GM12878 (cell line): ENCODE data around the gene AZGP1. TPM values are rescaled to one million over a fixed set of nuclear protein-coding genes. Genes with fewer than 3 reads are reported as not detected.

Experiments
- ATAC-seq: fragments of 200-7000 bp; cut with Tn5 transposase; 3 replicates; pipeline ENCODE4 v1.9.1; 2020; ENCODE audit warnings: mild to moderate bottlenecking, moderate library complexity
- BruUV-seq: library from RNA; stranded (reverse); fragments of 400-500 nt; replicated peaks from 2 replicates; lab custom pipeline; 2021; lab: Mats Ljungman, UMichigan
- CTCF ChIA-PET: fragments of 300-600 bp; sonication (Branson Sonifier 250); formaldehyde crosslinking; extraction: SDS; loops from one replicate; lab custom pipeline; 2021; ENCODE audit warnings: inconsistent platforms; lab: Yijun Ruan, JAX
- POLR2A ChIA-PET: fragments of 350-600 bp; formaldehyde crosslinking; extraction: SDS; loops from one replicate; lab custom pipeline; 2021; ENCODE audit warnings: inconsistent platforms; lab: Charles Lee
- RAD21 ChIA-PET: fragments of 300-600 bp; sonication (Branson Sonifier 250); formaldehyde crosslinking; loops from one replicate; lab custom pipeline; 2023; ENCODE audit warnings: antibody characterized with exemption; ENCODE audit not compliant: unreplicated experiment; lab: Charles Lee
- SMC1A ChIA-PET: fragments of 300-600 bp; sonication (Branson Sonifier 250); formaldehyde crosslinking; loops from one replicate; lab custom pipeline; 2023; ENCODE audit not compliant: unreplicated experiment, uncharacterized antibody; lab: Charles Lee
- DNase-seq: peaks from one replicate; pipeline ENCODE4 v3.0.0-alpha.2; 2011; ENCODE audit warnings: low read depth, low spot score
- FAIRE-seq: peaks from 3 replicates; lab custom pipeline; 2011; peaks lifted over from hg19 to GRCh38; lab: Jason Lieb, UNC
- H2AFZ ChIP-seq: 2 replicates; pipeline ENCODE4 v1.6.0; 2011; ENCODE audit warnings: low read depth, low read length, control low read depth; ENCODE audit not compliant: control insufficient read depth
- H3K27ac ChIP-seq: 2 replicates; pipeline ENCODE4 v1.5.1; 2011; ENCODE audit warnings: control low read depth; ENCODE audit not compliant: control insufficient read depth, insufficient read depth
- H3K27me3 ChIP-seq, 2 experiments: replicated peaks in 1 of 2; 2 replicates each; pipeline versions ENCODE4 v1.6.0 to v1.6.1; 2011; ENCODE audit warnings: low read length in 1 of 2; ENCODE audit not compliant: control insufficient read depth in 2 of 2, insufficient read depth in 2 of 2
- H3K36me3 ChIP-seq, 2 experiments: 2 replicates each; pipeline ENCODE4 v1.5.1; 2011; ENCODE audit warnings: low read length in 1 of 2; ENCODE audit not compliant: control insufficient read depth in 2 of 2, insufficient read depth in 2 of 2
- H3K4me1 ChIP-seq: 2 replicates; pipeline ENCODE4 v1.6.1; 2011; ENCODE audit warnings: mild to moderate bottlenecking, low read length, moderate library complexity, mixed read lengths; ENCODE audit not compliant: control insufficient read depth, insufficient read depth
- H3K4me2 ChIP-seq: 2 replicates; pipeline ENCODE4 v1.6.0; 2011; ENCODE audit warnings: control low read depth; ENCODE audit not compliant: control insufficient read depth, insufficient read depth
- H3K4me3 ChIP-seq: fragments of 200-600 bp; sonication (generic); 2 replicates; pipeline ENCODE4 v1.5.1; 2016
- H3K79me2 ChIP-seq: 2 replicates; pipeline ENCODE4 v1.6.0; 2011; ENCODE audit warnings: low read length; ENCODE audit not compliant: control insufficient read depth, insufficient read depth
- H3K9ac ChIP-seq: 2 replicates; pipeline ENCODE4 v1.8.0; 2011; ENCODE audit warnings: low read length, control low read depth, mixed read lengths; ENCODE audit not compliant: control insufficient read depth, insufficient read depth
- H3K9me3 ChIP-seq: replicated peaks from 3 replicates; pipeline ENCODE4 v1.5.1; 2011; ENCODE audit warnings: mild to moderate bottlenecking, low read length; ENCODE audit not compliant: control insufficient read depth, insufficient read depth
- H4K20me1 ChIP-seq: 2 replicates; pipeline ENCODE4 v1.6.0; 2011; ENCODE audit not compliant: control insufficient read depth, insufficient read depth
- ATF3 ChIP-seq: IDR thresholded peaks from 2 replicates; pipeline ENCODE4 v1.6.1; 2011; ENCODE audit warnings: low read depth, mild to moderate bottlenecking, low read length, moderate library complexity, borderline replicate concordance; ENCODE audit errors: extremely low read depth
- ZBTB40 ChIP-seq: fragments of 450-650 bp; IDR thresholded peaks from 2 replicates; pipeline ENCODE4 v1.6.1; 2016; ENCODE audit warnings: mild to moderate bottlenecking, moderate library complexity, borderline replicate concordance
- WGBS: methylation state at CpG from one replicate; pipeline ENCODE4 v1.1.6; 2016; ENCODE audit warnings: low lambda C conversion rate; ENCODE audit not compliant: insufficient replicate concordance, insufficient coverage; ENCODE audit errors: missing lambda C conversion rate; 5-methylcytosine and 5-hydroxymethylcytosine counted together
- in situ Hi-C: fragments of 300-500 bp; cut with MboI; formaldehyde crosslinking; loops from 9 replicates; pipeline ENCODE4 v1.14.3; 2018; ENCODE audit warnings: mixed read lengths
- intact Hi-C: fragments of 100-400 bp; cut with micrococcal nuclease; formaldehyde crosslinking; loops from one replicate; pipeline ENCODE4 v1.14.2; 2022; ENCODE audit not compliant: unreplicated experiment
- polyA plus RNA-seq, 11 experiments: library from polyadenylated mRNA; depleted of rRNA in 4 of 11; unstranded in 6 of 11; stranded (reverse) in 5 of 11; fragments of >200 nt; fragmentation: Nextera tagmentation in 4 of 11; fragmentation: Illumina TruSeq in 1 of 11; extraction: Ambion mirVana in 4 of 11; extraction: Trizol in 1 of 11; gene quantifications; 1 replicate in 1 of 11; 2 replicates in 10 of 11; pipeline versions ENCODE4 v1.2.1 to v1.2.3, GENCODE V29; 2011 to 2016; ENCODE audit warnings: inconsistent platforms in 2 of 11, missing spikeins in 2 of 11, low read depth in 1 of 11
- total RNA-seq, 4 experiments: library from RNA; depleted of rRNA in 3 of 4; stranded (reverse); fragments of >200 nt in 3 of 4; fragmentation: Illumina TruSeq in 1 of 4; extraction: Trizol in 1 of 4; gene quantifications; 2 replicates each; pipeline versions ENCODE4 v1.2.1 to v1.2.3, GENCODE V29; 2013 to 2021
- TF ChIP-seq, protein P1 (sequence below): fragments of 450-650 bp; IDR thresholded peaks from 2 replicates; pipeline ENCODE4 v1.6.1; 2018; ENCODE audit warnings: borderline replicate concordance, mild to moderate bottlenecking; ENCODE audit not compliant: partially characterized antibody

The AZGP1 gene
- total and polyA plus RNA-seq, 10 of the 15 experiments (the other 5 are each of a cell fraction or from before 2014, with no cell fraction given), result 0.18 to 0.64 (median 0.29) TPM; not detected in 5

- ChIA-PET POLR2A (interaction anchor here (0.7 to 3.0 kb wide), 11 partner anchors 11 to 511 kb away, joined by 3 to 14 read pairs (median 3); partner anchors contain the start of genes BUD31, MCM7, PDAP1 and ZKSCAN1), CTCF (interaction anchor here (0.7 to 9.7 kb wide), 12 partner anchors 11 to 341 kb away, joined by 3 to 178 read pairs (median 3); partner anchors contain the start of genes ZKSCAN1 and ZSCAN21), SMC1A (interaction anchor here (1.0 to 8.7 kb wide), 9 partner anchors 10 to 210 kb away, joined by 3 to 86 read pairs (median 5); no protein-coding TSS in a partner anchor), RAD21 (interaction anchor here (1.0 to 2.8 kb wide), 7 partner anchors 71 to 362 kb away, joined by 3 to 11 read pairs (median 4); partner anchors contain the start of genes AP4M1 and ZKSCAN1)
- WGBS, result 3% methylated on average over 4 of the region's 4 CpGs
- Histone ChIP-seq H3K79me2 (peaks cover 44% of the 10 kb centered on the region), H3K4me1 (no peaks in the 10 kb centered on the region), H3K27me3 (no peaks in the 10 kb centered on the region), H4K20me1 (no peaks in the 10 kb centered on the region), H2AFZ (peak overlapping the region; percentile 89), H3K4me3 (peak overlapping the region; percentile 81), H3K9ac (peak overlapping the region; percentile 88), H3K9me3 (no peaks in the 10 kb centered on the region; the same call in 2 of the 3 replicates), H3K4me2 (peak overlapping the region; percentile 90), H3K27ac (peak overlapping the region; percentile 79), H3K36me3 (no peaks in the 10 kb centered on the region; a peak in 2 of 4 replicates)
- no peak for FAIRE-seq
- TF ChIP-seq ATF3 (no peak), ZBTB40 (peak; percentile 62; the same call in 1 of the 2 replicates)
- TF ChIP-seq, protein P1, sequence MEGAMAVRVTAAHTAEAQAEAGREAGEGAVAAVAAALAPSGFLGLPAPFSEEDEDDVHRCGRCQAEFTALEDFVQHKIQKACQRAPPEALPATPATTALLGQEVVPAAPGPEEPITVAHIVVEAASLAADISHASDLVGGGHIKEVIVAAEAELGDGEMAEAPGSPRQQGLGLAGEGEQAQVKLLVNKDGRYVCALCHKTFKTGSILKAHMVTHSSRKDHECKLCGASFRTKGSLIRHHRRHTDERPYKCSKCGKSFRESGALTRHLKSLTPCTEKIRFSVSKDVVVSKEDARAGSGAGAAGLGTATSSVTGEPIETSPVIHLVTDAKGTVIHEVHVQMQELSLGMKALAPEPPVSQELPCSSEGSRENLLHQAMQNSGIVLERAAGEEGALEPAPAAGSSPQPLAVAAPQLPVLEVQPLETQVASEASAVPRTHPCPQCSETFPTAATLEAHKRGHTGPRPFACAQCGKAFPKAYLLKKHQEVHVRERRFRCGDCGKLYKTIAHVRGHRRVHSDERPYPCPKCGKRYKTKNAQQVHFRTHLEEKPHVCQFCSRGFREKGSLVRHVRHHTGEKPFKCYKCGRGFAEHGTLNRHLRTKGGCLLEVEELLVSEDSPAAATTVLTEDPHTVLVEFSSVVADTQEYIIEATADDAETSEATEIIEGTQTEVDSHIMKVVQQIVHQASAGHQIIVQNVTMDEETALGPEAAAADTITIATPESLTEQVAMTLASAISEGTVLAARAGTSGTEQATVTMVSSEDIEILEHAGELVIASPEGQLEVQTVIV, result no peak
- intact Hi-C loops (loop anchor here (5.0 to 10.0 kb wide), 2 partner anchors 128 to 165 kb away; partner anchors contain the start of genes COPS6, ZNF3 and ZSCAN21), in situ Hi-C loops (loop anchor here (5.0 kb wide), 1 partner anchor 73 kb away; no protein-coding TSS in a partner anchor)
- ATAC-seq, result no peak
- BruUV-seq, result TSS peak; percentile 95
- DNase-seq, result no peak
Observed at GRCh38 chr7:99919814-99920112, 56.1 kb downstream of the AZGP1 start.
